ENCODE measurements around the gene CLCN1.

The CLCN1 gene

GRCh38 chr7:143341842-143342241, 25.9 kb downstream of the CLCN1 start:
- DNase-seq = no peak

- no peak for DNase-seq
These were observed 27.7 kb downstream of the CLCN1 start for GRCh38 chr7:143343596-143343995.

DNA sequence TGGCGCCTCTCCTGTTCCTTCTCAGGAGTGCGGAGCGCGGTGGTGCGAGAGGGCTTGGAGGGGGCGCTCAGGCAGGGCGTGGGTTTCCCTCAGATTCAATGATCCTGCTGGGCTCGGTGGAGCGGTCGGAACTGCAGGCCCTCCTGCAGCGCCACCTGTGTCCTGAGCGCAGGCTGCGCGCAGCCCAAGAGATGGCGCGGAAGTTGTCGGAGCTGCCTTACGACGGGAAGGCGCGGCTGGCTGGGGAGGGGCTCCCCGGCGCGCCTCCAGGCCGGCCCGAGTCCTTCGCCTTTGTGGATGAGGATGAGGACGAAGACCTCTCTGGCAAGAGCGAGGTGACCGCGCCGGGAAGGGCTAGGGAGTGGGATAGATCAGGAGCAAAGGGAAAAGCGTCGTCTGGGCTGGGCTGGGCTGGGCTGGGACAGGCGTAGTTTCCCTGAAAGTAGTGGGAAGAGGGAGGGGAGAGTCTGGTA, 29.6 kb downstream of the CLCN1 start:
- peak; percentile 43 for DNase-seq

GRCh38 chr7:143346018-143346417, 30.1 kb downstream of the CLCN1 start:
- no peak for DNase-seq

DNA sequence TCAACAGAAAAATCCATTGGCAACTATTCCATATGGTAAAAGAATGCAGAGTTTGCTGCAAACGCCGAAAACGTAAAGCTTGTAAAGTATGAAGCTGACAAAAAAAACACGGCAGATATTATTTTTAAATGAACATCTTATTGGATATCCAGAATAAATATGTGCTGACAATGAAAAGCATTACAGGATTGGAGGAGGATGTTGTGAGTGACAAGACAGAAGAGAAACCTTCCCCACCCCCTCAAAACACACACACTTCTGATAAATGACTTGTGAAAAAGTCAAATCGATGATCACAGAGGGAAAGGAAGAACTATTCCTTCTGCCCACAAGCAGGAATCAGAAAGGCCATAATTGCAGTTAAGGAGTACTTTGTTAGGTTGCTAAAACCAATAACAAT, 32.0 kb downstream of the CLCN1 start:
- no peak for DNase-seq

GRCh38 chr7:143351060-143351459, 35.1 kb downstream of the CLCN1 start:
- no peak for DNase-seq

GRCh38 chr7:143351574-143351973, 35.7 kb downstream of the CLCN1 start:
- no peak for DNase-seq

DNA sequence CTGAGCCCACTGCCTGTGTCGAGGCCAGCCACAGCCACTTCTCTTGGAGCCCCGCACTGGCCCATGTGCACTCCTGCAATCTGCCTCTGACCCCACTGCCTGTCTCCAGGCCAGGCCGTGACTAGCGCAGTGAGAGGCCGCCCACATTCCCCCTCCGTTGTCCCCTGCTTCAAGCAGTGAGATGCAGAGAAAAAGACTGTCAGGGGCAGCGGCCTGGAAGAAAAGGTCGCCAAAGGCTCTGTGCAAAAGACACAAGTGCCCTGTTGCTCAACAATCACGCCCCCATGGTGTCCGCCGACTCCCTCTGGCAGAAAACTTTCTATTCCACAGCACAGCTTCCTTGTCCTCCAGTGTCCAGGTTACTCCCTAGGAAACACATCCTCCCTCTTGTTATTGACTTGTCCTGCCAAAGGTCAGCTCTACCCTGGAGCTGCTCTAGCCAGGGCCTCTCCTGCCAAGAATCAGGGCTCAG, 36.7 kb downstream of the CLCN1 start:
- DNase-seq = no peak

DNA sequence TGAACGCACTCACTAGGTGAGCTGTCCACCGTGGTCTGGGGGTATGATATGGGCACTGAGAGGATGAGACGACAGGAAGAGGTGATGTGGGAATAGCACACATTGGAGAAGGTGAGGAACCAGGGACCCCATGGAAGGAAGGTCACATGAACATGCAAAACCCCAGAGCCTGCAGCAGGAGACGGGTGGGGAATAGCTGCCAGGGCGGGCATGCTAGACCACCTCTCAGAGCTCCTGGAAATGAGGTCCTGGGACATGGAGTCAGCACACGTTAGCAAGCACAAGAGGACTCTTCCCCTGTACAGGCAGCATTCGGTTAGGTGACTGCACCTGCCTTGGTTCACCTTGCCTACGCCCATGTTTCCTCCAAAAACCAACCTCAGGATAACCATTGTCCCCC, 38.5 kb downstream of the CLCN1 start:
- DNase-seq = no peak

DNA sequence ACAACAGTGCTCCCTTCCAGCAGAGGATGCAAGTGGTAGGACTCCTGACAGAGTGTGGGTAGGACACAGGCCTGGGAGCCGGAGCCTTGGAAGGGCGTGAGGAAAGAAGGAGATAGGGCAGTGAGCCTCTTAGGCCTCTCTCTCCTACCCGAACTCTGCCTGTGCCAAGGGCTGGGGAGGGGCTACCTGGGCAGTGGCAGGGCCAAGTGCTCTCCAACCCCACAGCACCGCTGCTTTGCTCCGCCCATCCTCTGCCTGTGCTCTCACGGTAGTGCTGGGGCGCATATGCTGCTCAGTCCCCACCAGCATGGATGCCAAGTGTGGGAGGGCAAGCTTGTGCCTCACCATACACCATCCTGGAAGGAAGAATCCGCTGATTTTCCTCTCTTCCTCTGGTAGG, 39.1 kb downstream of the CLCN1 start:
- DNase-seq = no peak

DNA sequence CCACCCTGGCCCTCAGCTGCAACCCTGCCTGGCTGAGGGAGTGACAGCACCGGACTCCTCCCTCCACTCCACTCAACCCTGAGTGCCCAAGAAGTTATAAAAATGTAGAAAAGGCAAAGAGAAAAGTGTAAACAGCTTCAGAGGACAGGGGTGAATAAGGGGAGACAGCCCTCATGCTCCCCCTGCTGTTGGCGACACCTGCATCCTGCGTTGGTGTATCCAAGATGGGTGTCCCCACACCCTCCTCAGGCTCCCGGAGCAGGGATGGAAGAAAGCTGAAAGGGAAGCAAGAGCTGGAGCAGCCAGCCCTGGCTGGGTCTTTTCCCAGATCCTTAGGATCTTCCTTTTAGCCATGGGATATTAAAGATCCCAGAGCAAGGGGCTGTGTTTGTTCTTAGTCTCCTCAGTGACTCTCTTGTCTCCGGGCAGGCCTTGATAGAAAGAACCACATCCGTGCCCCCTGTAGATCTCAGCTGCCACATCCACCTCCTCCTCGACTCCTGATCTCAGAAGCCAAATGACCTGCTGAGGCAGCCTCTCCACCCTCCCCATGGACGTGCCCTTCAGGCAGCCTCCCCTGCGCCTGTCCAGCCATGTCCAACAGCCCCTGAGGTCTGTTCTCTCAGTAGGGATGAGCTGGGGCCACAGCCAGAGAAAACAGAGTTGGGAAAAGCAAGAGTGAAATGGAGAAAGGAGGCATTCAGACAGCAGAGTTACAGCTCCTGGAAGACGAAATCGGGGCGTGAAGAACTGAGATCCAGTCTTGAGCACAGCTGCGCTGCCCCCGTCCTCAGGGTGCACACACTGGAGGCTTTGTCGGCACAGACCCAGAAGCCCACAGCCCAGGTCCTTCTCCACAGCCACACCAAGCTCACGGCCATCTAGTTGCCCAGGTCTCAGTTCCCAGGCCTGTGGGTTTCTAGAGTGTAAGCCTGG, 39.8 kb downstream of the CLCN1 start:
- DNase-seq = no peak

DNA sequence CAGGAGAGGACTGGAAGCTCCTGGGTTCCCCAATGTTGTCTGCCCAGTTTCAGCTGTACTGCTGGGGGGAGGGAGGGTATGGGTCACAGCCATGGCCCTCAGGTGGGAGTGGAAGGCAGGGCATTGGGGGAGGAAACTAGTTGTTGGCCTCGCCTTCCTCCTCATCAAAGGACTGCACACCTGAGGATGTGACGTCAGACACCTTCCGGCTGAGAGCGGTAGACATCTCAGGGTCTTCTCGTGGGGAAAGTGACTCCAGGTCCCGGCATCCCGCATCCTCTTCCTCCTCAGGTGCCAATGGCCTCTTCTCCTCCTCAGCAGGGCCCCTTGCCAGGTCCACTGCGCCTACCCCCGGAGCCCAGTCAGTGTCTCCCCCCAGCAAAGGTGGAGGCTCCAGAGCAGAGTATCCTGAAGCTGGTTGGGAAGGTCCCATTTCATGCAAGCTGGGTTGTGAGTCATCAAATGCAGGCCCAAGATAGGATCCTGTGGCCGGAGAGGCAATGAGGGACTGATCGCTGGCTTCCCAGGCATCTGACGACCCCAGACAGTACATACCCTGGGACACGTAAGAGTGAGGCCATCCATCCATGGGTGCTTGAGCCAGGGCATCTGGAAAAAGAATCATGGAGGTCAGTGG, 40.6 kb downstream of the CLCN1 start:
- no peak for DNase-seq

DNA sequence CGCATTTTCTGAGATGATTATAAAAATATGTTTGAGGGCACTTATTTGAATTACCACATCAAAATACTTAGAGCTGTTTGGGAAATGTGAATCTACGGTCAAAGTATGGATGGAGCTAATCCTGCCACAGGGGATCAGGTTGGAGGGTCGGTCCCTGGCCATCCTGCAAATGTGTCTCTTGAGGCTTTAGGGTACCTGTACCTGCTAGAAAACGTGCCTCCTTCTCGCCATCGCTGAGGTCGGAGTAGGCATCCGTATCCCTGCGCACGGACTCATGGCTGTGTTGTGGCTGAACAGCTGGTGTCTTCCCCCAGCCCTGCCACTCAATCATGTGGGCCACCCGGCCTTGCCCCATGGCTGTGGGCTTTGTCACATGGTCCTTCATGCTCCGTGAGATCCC, 42.7 kb downstream of the CLCN1 start:
- no peak for DNase-seq

GRCh38 chr7:143359771-143360353, 44.0 kb downstream of the CLCN1 start:
- DNase-seq = no peak

DNA sequence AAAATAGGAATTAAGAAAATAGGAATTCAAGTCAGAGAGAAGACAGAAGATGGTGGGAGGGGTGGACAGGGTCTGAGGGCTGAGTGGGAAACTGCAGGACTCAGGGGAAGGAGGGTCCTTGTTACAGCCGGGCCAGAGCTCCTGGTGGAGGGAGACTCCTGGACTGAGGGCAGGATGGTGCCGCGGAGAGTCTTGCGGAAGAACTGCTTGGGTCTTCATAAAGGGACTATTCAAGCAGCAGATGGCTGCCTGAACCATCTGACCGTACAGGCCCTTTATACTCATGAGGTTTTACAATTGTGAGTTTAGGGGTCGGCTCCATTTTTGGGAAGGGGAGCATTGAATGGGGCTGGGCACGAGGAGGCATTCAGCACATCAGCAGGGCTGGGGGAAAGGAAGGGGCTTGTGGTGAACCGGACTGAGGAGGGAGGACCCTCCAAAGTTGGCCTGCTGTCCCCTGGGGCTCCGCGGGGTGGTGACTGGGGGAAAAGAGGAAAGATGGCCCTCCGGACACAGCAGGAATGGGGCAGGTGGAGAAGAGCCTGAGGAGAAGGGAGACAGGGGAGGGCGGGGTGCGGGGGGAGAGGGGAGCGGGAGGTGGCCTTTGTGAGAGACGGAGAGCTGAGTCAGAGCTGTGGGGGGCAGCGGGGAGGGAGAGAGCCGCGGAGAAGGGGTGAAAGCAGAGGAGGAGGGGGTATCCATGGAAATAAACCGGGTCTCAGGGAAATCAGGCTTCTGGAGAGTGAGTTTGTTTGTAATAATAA, 45.1 kb downstream of the CLCN1 start:
- DNase-seq = no peak

DNA sequence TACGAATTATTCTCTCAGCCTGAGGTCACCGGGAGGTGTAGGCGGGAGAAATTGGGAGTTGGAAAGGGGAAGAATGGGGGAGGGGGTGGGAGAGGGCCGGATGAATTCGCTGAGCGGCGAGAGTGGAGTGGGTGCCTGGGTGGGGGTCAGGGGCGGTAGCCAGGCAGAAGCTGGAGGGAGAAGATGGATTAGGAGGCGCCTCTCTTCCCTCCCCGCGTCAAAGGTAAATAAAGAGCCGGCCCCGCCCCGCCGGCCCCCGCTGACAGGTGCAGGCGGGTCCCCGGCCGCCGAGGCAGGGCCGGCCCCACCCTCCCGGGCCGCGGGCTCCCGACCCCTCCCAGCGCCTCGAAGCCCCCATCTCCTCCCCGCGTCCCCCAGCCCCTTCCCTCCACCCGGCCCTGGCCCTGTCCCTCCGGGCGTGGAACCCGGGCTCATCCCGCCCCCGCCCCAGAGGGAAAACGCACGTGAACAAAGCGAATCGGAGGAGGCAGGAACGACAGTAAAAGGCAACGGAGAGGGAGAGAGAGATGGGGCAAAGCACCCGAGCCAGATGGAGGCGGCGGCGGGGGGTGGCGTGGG, 45.7 kb downstream of the CLCN1 start:
- no peak for DNase-seq

DNA sequence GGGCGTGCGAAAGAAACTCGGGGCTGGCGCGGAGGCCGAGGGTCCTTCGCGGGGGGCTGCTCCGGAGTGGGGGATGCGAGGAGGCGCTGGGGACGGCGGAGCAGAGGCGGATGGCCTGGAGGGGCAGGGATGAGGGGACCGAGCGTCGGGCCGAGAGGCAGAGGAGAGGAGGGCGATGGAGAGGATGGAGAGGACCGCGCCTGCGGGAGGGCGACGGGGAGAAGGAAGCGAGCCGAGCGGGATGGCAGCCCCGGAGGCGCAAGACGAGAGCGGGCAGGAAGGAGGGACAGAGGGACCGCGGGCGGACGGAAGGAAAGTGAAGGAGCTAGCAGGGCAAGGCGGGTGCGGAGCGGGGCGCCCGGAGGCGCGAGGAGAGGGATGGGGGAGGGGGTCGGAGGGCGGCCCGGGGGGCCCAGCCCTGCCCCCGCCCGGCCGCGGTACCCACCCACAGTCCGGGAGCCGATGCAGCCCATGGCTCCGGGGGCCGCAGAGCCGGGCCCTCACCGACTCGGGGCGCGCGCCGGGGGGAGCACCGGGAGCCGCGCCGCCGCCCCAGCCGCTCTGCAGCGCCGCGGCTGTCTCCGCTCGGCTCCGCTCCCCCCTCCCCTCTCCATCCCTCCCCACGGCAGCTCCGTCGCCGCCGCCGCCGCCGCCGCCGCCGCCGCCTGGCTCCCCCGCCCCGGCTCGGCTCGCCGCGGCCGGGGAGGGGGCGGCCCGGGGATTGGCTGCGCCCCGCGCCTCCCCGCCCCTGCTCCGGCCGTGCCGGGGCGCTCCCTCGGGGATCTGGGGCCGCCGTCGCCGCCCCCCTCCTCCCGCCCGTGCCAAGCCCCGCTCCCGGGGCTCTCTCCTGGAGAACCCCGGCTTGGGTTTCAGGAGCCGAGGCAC, 46.5 kb downstream of the CLCN1 start, which contains the start of gene FAM131B:
Gene FAM131B, minus strand, starts transcription at position 583 of the 885 bp plus-strand sequence. Its CDS starts 110 bp downstream, at position 473.
- no peak for DNase-seq

- DNase-seq = no peak
These were observed 47.4 kb downstream of the CLCN1 start for GRCh38 chr7:143363016-143363937.

GRCh38 chr7:143367972-143368371, 52.1 kb downstream of the CLCN1 start:
- no peak for DNase-seq

DNA sequence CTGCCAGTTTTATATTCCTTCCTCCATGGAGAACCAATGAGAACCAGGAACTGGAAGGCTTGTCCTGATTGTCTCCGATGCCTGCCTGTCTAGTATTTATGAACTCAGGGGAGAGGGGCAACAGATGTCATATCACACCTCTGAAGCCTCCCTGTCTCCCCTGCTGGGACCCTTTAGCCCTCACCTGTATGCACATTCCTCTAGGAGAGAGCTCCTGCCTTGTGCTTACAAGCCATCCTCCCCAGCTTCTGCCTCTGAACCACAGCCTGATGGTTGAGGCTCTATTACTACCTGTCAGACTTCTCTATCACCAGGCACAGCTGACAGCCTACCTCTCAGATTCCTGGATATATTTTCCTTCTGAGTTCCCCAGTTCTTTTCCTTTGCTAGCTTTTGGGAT, 52.5 kb downstream of the CLCN1 start:
- DNase-seq = no peak
